OCI-LY7 (cell line): ENCODE data around the gene PTPN12. TPM values are rescaled to one million over a fixed set of nuclear protein-coding genes. Genes with fewer than 3 reads are reported as not detected.

Source experiments
- BruUV-seq: library from RNA; stranded (reverse); fragments of 400-500 nt; replicated peaks from 2 replicates; lab custom pipeline; 2021; lab: Mats Ljungman, UMichigan
- CTCF ChIA-PET: fragments of 300-600 bp; sonication (Branson Sonifier 250); formaldehyde crosslinking; loops from one replicate; lab custom pipeline; 2022; ENCODE audit warnings: antibody characterized with exemption; ENCODE audit not compliant: unreplicated experiment; lab: Charles Lee
- POLR2A ChIA-PET: fragments of 300-600 bp; sonication (Branson Sonifier 250); formaldehyde crosslinking; loops from one replicate; lab custom pipeline; 2022; ENCODE audit warnings: antibody characterized with exemption; lab: Charles Lee
- DNase-seq: peaks from one replicate; pipeline ENCODE4 v3.0.0-alpha.2; 2015; ENCODE audit warnings: low spot score
- H2AFZ ChIP-seq: fragments of 200-600 bp; sonication (generic), shearing (Covaris generic); 2 replicates; pipeline ENCODE4 v1.6.1; 2014; ENCODE audit warnings: mild to moderate bottlenecking, antibody characterized with exemption, low read length, moderate library complexity
- H3K27ac ChIP-seq: fragments of 200-600 bp; sonication (generic); 2 replicates; pipeline ENCODE4 v1.5.1; 2014; ENCODE audit warnings: mixed run types, low read depth, mild to moderate bottlenecking, moderate library complexity, low read length, inconsistent platforms; ENCODE audit not compliant: poor library complexity, severe bottlenecking
- H3K36me3 ChIP-seq: fragments of 200-600 bp; sonication (generic); 2 replicates; pipeline ENCODE4 v1.6.1; 2014; ENCODE audit warnings: mild to moderate bottlenecking, antibody characterized with exemption, low read length, moderate library complexity, mixed read lengths; ENCODE audit not compliant: insufficient read depth
- H3K4me1 ChIP-seq: fragments of 200-600 bp; sonication (generic); 2 replicates; pipeline ENCODE4 v1.5.1; 2014; ENCODE audit warnings: mild to moderate bottlenecking, low read length; ENCODE audit not compliant: insufficient read depth, poor library complexity, severe bottlenecking
- H3K4me2 ChIP-seq: fragments of 200-600 bp; sonication (generic); 2 replicates; pipeline ENCODE4 v1.6.1; 2014; ENCODE audit warnings: mild to moderate bottlenecking, low read length
- H3K4me3 ChIP-seq: fragments of 200-600 bp; sonication (generic); 2 replicates; pipeline ENCODE4 v1.5.1; 2014; ENCODE audit warnings: mild to moderate bottlenecking, low read depth, low read length; ENCODE audit not compliant: poor library complexity, severe bottlenecking
- H3K79me2 ChIP-seq: fragments of 200-600 bp; sonication (generic); 2 replicates; pipeline ENCODE4 v1.6.1; 2016; ENCODE audit warnings: low read depth, mild to moderate bottlenecking, low read length, moderate library complexity, mixed read lengths; ENCODE audit not compliant: insufficient read depth
- H3K9me2 ChIP-seq: fragments of 200-600 bp; sonication (generic); 2 replicates; pipeline ENCODE4 v1.6.1; 2016; ENCODE audit warnings: mild to moderate bottlenecking, low read length, mixed read lengths; ENCODE audit not compliant: insufficient read depth
- H3K9me3 ChIP-seq: fragments of 200-600 bp; sonication (generic); 2 replicates; pipeline ENCODE4 v1.6.1; 2014; ENCODE audit warnings: mild to moderate bottlenecking, mixed run types, low read length, mixed read lengths
- H4K20me1 ChIP-seq: fragments of 200-600 bp; sonication (generic); 2 replicates; pipeline ENCODE4 v1.6.1; 2014; ENCODE audit warnings: mild to moderate bottlenecking, antibody characterized with exemption, low read length, moderate library complexity, mixed read lengths; ENCODE audit not compliant: insufficient read depth
- CTCF ChIP-seq: fragments of 200-600 bp; sonication (generic); conservative IDR thresholded peaks from 2 replicates; pipeline ENCODE4 v1.5.1; 2014; ENCODE audit warnings: mild to moderate bottlenecking, antibody characterized with exemption, low read length, moderate library complexity, mixed read lengths
- EZH2phosphoT487 ChIP-seq: fragments of 200-600 bp; sonication (generic); IDR thresholded peaks from 2 replicates; pipeline ENCODE4 v1.6.1; 2018; ENCODE audit warnings: low read depth, borderline replicate concordance, mild to moderate bottlenecking, mixed run types, antibody characterized with exemption, low read length, moderate library complexity, mixed read lengths
- intact Hi-C: fragments of 100-400 bp; cut with micrococcal nuclease; formaldehyde crosslinking; loops from one replicate; pipeline ENCODE4 v1.10.0; 2022; ENCODE audit not compliant: unreplicated experiment
- total RNA-seq, 2 experiments: library from RNA; depleted of rRNA in 1 of 2; stranded (reverse); fragments of >200 nt in 1 of 2; shearing (Covaris generic) in 1 of 2; gene quantifications; 2 replicates each; pipeline ENCODE4 v1.2.3, GENCODE V29; 2014 to 2022

Gene PTPN12
- total RNA-seq, 2 experiments from 2014 or later, result 2.7 to 19.1 TPM

- no peaks in the 10 kb centered on the region for H3K4me1 ChIP-seq
- H3K4me3 ChIP-seq, result no peak overlapping the region
- no TSS peak for BruUV-seq
- H2AFZ ChIP-seq, result no peak overlapping the region
- no peaks in the 10 kb centered on the region for H3K9me2 ChIP-seq
- intact Hi-C loops, result no loop called here
- H3K9me3 ChIP-seq, result no peaks in the 10 kb centered on the region
- H3K27ac ChIP-seq, result no peak overlapping the region
- TF ChIP-seq CTCF, result no peak
- TF ChIP-seq EZH2phosphoT487, result no peak
- DNase-seq, result no peak
- H3K36me3 ChIP-seq, result no peaks in the 10 kb centered on the region
- ChIA-PET POLR2A (no interaction called here), CTCF (no interaction called here)
- no peak overlapping the region for H3K4me2 ChIP-seq
- H4K20me1 ChIP-seq, result no peaks in the 10 kb centered on the region
- no peaks in the 10 kb centered on the region for H3K79me2 ChIP-seq
Observed at GRCh38 chr7:77575187-77575586, 38.1 kb downstream of the PTPN12 start.

GRCh38 chr7:77576856-77577255 lies 39.8 kb downstream of the PTPN12 start:
- CTCF ChIA-PET, result no interaction called here
- TF ChIP-seq EZH2phosphoT487, result no peak

GRCh38 chr7:77579797-77580196 lies 42.7 kb downstream of the PTPN12 start:
- no peak overlapping the region for H3K4me3 ChIP-seq
- H3K9me2 ChIP-seq, result no peaks in the 10 kb centered on the region
- H3K79me2 ChIP-seq, result no peaks in the 10 kb centered on the region
- no peaks in the 10 kb centered on the region for H4K20me1 ChIP-seq
- BruUV-seq, result no TSS peak
- intact Hi-C loops, result no loop called here
- H3K9me3 ChIP-seq, result no peaks in the 10 kb centered on the region
- no peak for DNase-seq
- ChIA-PET CTCF (no interaction called here), POLR2A (no interaction called here)
- H3K4me2 ChIP-seq, result no peak overlapping the region
- TF ChIP-seq EZH2phosphoT487 (no peak), CTCF (no peak)
- H3K36me3 ChIP-seq, result no peaks in the 10 kb centered on the region
- H3K4me1 ChIP-seq, result no peaks in the 10 kb centered on the region
- no peak overlapping the region for H2AFZ ChIP-seq
- H3K27ac ChIP-seq, result no peak overlapping the region

More at GRCh38 chr7:77576856-77577255, 39.8 kb downstream of the PTPN12 start:
- H3K4me2 ChIP-seq, result no peak overlapping the region
- no peaks in the 10 kb centered on the region for H3K9me3 ChIP-seq
- no peak overlapping the region for H3K27ac ChIP-seq
- POLR2A ChIA-PET, result no interaction called here
- no peak for DNase-seq
- no peaks in the 10 kb centered on the region for H3K9me2 ChIP-seq
- BruUV-seq, result no TSS peak
- H3K4me1 ChIP-seq, result no peaks in the 10 kb centered on the region
- H4K20me1 ChIP-seq, result no peaks in the 10 kb centered on the region
- no peak overlapping the region for H2AFZ ChIP-seq
- no peaks in the 10 kb centered on the region for H3K79me2 ChIP-seq
- H3K36me3 ChIP-seq, result no peaks in the 10 kb centered on the region
- H3K4me3 ChIP-seq, result no peak overlapping the region
- intact Hi-C loops, result no loop called here
